ENCODE measurements around the gene FUT9.

Gene FUT9

DNA sequence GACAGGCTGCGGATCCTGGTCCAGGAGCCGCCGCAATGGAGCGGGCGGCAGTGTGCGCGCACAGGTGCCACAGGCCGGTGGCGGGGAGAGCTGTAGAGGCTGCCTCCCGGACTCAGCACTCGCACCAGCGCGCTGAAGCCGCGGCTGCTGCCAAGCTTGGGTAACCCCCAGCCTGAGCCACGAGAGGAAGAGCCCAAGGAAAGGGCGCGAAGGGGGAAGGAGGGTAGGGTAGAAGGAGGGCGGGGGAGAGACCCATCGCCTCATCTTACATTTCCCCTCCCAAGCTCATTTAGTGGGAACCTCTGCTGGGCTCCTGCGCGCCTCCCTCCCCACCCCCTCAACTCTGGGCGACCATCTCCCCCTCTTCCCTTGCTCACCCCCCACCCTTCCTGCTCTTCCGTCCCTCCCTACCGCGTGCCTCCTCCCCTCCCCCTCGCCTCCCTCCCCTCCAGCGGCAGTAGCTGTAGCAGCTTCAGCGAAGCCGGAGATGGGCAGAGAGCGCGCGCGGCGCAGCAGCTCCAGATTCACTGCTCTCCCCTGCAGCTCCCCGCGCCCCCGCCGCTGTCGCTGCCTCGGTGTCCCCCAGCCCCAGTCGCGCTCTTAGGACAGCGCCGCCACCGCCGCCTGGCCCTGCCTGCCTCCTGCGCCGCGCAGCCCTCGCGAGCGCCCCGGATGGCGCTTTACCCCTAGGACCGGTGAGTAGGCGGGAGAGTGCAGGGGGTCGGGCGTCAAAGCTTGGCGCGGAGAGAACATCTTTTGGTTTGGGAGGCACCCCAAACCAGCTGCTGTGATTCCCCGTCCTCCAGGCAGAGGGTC is at the start of gene FUT9:
Gene FUT9, plus strand, starts transcription at position 457 of the 816 bp plus-strand sequence. CDS start 187,182 bp downstream, outside the sequence.
- no peak for DNase-seq

DNA sequence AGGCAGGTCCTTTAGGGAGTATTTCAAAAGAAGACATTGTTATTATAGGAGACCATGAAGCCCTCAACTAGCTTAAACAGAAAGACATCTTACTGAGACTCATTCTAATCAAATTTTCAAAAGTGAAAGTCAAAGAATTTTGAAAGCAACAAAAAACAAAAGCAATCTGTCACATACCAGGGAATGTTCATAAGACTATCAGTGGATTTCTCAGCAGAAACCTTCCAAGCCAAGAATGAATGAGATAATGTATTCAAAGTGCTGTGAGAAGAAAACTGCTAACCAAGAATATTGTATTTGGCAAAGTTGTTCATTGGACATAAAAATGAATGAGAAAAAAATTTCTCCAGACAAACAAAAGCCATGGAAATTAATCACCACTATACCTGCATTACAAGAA is 48.2 kb upstream of the FUT9 start:
- DNase-seq: no peak

DNA sequence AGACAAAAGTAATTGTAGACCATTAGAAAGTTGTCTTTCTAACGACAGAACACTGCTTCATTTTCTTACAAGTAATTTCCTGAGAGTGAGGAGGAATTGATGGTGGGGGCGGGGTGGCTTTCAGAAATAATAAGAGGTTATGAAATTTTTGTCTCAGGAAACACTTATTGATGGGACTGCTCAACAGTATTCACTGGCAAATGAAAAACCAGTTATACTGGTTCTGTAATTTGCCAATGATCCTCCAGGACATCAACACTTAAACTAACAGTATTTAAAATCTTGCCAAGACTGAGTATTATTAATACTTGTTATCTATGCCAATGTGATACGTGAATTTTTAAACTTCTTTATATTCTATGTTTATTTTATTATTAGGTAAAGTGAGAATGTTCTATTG is 41.8 kb upstream of the FUT9 start:
- no peak for DNase-seq

DNA sequence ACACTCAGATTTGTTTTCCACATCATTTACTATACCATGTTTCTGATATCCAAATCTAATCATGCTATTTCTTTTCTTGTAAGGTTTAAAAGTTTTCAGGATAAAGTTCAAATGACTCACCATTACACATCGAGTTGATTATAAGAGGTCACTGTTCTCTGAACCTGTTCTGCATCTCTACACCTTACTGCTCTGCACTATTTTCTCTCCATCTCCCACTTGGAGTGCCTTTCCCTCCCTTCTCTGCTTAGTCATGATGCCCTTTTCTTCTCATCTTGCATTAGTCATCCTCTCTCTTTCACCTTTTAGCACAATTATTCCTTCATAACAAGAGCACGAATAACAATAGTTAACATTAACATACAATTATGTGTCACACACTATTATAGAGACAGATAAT is 37.5 kb upstream of the FUT9 start:
- DNase-seq: no peak

DNA sequence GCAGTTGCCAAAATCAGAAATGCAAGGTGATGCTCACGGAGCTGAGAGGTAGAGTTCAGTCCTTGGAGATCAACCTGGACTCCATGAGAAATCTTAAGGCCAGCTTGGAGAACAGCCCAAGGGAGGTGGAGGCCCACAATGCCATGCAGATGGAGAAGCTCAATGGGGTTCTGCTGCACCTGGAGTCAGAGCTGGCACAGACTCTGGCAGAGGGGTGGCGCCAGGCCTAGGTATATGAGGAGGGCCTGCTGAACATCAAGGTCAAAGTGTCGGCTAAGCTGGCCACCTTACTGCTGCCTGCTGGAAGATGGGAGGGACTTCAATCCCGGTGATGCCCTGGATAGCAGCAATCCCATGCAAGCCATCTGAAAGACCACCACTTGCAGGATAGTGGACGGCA is 23.9 kb upstream of the FUT9 start:
- no peak for DNase-seq

DNA sequence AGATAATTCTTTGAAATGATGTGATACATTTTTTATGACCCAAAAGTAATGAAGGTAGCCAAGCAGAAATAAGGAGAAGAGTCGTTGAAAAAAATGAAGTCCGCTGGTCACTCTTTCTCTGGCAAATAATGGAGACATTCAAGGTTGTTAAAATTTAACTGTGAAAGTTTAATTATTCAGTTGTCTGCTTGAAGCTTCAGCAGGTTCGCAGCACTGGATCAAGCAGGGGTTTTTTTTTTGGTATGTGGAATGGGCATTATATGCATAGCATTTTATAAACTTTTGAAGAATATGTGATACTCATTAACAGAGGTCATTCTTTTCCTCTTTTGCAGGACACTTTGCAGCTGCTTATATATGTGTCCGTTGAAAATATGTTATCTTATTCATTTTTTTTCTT is 21.6 kb upstream of the FUT9 start:
- no peak for DNase-seq

DNA sequence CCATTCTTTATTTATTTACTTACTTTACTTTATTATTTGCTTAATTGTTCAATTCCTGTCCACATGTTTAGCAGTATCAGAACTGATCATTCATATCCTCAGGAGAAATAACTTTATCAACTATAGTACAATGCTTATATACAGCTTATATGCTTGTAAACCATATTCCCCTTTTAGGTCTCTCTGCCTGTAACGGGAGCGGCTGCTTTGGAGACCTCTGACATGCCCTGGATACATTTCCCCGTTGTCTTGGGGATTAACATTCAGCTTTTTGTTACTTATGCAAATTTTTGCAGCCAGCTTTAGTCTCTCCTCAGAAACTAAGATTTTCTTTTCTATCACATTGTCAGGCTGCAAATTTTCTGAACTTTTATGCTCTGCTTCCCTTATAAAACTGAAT is 17.6 kb upstream of the FUT9 start:
- DNase-seq: no peak

DNA sequence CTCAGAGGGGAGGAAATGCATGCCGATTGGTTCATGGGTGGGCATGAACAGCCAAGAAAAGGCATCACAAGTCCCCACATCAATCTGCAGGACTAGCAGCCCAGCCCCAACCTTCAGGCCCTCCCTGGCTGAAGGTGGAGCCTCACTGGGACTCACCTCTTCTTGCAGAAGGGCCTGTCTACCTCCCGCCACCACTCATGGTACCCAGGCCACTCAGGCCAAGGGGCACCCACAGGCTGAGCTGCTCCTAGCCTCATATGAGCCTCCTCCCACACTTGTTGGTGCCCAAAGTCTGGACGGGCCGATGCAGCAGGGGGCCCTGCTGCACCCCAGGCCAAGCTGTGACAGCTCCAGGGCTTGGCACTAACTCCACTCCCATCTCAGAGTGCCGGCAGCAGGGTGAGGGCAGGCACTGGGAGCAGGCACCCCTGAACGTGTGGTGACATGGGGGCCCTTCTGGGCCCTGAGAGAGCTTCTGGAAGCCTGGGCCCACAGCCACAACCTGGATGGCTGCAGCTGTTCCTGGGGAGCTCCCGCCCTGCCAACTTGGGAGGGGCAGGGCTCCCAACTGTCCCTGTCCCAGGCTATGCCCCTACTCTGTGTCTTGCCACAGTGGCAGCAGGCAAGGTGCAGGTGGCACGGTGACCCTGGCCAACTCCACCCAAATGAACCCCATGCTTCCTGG is 13.7 kb upstream of the FUT9 start:
- no peak for DNase-seq

DNA sequence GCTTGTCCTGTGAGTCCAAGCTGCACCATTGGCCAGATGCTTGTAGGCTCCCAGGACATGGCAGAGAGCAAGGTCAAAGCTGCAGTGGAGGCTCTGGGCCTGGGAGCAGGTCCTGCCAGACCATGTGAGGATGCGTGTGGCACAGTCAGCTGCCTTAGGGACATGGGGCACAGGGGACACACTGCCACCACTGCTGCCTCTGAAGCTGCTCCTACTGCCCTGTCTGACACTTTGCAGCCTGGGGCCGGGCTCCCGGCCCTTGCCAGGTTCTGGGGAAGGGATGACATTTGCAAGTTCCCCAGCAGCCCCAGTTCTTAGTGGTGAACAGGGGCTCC is 13.2 kb upstream of the FUT9 start:
- DNase-seq: no peak

DNA sequence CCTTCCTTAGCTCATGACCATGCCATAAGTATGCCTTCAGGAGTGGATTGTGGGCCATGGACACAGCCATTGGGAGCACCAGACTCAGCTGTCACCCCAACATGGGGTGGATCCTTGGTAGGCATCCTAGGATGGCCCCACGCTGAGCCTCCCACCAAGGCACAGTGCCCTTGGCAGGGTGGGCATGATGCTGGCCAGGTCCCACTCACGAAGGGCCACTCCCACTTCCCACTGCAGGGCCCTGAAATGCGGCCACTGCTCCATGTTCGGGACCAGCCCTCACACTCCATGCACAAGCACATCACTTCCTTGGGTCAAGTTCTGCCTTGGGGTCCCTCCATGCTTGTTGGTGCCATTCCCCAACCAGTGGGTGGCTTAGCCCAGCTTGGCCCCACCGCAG is 12.9 kb upstream of the FUT9 start:
- no peak for DNase-seq

DNA sequence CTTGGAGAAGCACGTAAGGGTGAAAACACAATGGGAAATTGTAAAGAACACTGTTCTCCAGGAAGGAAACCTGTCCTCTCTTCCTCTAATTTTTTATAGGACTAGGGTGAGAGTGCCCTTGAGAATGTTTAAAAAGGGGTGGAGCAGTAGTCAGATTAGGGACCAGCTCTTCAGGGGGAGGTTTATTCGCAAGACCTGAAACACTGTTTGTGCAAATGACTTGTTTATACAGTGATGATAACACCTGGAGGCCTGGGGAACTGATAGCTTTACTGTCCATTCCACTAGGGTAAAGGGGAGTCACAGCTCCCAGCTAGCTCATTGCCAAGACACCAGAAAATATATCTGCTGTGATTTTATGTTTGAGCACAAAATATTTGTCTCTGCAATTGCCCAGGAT is 8.1 kb upstream of the FUT9 start:
- DNase-seq: no peak

DNA sequence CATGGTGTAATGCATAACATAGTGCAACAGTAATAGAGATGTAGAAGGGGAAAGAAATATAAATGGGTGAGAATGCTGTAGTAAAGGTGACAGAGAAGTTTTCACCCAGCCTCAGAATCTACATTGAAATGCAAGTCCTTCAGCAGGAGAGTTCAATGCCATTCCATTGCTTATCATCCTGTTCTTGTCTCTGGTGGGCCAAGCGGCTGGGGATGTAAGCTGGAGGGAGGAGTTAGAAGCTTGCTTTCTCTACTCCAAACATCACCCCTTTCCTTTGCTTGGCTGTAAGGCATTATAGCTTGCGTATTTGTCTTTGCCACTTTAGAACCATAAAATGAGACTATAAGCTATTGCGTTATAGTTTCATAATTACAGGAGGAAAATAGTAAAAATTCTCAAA is 2.2 kb upstream of the FUT9 start:
- no peak for DNase-seq

DNA sequence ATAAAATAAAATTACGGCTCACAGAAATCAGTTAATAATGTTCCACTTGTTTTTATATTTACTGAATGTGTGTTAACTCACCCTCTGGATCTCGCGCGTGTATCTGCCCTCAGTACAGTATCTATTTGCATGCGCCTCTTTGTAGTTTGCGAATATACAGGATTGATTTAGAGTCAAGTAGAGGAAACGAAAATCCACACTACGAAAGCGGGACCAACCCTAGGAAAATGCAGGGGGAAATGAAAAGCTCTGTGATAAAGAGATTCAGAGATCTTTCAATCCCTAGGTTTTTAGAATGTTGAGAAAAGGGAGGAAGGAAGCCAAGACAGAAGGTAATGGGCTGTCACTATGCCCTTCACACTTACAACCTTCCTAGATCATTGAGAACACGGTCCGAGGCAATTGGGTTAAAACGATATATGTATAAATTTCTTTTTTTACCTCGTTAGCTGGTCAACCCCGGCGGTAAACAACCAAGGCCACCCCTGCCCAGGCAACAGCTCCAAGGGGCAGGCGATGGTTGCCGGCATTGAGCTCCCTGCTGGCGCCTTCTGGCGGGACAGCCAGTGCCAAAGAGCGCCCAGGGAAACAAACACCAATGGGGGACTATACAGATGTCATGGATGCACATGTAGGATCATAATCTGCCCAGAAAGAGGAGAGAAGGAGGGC is 792 bp upstream of the FUT9 start:
- DNase-seq: no peak

DNA sequence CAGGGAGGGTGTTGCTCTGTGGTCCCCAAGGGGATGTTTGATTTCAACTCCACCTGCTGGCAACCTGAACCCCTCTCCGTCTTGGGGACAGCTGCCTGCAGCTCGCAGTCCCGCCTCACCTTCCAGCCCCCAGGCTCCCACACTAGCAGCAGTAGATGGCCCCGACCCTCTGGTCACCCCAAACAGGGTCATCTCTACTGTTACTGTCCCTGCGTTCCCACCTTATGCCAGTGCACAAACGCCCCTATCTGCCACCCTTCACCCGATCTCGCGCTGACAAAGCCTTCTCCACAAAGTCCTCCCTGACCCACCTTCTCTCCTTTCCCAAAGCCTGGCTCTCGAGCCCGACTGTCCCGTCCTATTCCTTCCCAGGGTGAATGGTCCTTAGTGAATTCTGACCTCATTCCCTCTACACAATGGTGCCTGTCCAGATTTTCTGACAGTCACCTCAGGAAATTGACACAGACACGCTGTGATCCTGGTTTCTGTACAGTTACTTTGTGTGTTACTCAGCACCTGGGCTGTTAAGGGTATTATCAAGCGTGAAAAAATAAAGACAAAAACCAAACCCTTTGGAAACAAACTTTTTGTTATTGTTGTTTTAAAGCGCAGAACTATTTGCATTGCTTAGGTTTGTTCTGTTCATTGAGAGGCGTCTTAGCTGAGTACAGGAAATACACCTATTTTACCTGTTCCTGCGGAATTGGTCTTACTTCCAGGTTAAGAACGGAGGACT is 728 bp downstream of the FUT9 start:
- DNase-seq: no peak

DNA sequence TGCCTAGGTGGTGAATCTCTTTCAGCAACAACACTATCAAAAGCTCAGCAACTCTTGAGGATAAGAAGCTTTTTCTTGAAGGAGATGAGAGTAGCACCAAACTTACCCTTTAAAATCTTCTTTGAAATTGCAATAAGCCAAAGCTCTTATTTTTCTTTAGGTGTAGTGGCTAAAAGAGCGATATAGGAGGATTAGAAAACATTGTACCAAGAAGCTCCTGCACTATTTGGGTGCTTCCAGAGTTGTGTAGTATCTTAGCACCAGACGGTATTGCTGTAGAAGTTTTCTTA is 1.2 kb downstream of the FUT9 start:
- DNase-seq: no peak

DNA sequence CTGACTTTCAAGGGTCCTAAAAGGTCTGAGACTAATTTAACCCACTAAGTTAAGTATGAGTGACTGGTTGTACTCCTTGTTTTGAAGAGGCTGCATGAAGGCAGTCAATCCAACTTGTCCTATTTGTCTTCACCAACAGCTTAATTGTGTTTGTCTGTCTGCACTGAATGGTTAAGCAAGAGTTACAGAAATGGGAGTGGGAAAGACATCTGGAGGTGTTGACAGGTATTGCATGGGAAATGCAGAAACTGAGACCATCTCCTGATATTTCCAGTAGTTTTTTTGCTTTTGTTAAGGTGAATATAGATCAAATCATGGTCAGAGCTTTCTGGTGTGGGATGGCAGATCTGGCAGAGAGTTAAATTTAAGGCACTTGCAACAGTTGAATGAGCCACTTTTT is 6.5 kb downstream of the FUT9 start:
- no peak for DNase-seq

DNA sequence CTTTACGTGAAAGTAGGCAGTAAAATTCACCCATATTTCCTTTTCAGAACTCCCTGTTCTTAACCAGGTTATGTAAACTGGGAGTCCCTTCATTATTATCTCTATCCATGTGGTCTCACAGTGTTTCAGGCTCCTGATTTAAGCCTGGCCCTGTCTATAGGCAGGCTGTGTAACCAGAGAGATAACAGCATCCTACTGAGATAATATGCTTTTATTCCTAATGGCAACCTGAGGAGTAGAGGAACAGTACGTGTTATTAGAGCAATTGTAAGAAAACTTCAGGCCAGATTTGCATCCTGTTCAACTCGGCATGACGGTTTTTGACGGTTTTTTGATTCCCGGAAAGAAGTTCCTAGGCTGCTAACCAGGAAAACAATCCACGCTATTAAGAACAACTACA is 16.9 kb downstream of the FUT9 start:
- DNase-seq: no peak

DNA sequence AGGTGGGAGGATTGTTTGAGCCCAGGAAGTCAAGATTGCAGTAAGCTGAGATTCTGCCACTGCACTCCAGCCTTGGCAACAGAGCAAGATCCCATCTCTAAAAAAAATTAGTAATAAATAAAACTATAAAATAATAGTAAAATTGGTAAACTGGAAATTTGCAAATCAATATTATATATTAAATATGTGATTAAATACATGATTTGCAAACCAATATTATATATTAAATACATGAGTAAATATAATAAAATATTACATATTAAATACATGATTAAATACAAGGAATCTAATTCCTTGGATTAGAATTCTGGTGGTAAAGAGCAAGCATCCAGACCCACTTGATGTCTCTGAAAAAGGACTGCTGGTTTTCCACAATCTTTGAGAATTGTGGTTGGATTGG is 35.8 kb downstream of the FUT9 start:
- no peak for DNase-seq

DNA sequence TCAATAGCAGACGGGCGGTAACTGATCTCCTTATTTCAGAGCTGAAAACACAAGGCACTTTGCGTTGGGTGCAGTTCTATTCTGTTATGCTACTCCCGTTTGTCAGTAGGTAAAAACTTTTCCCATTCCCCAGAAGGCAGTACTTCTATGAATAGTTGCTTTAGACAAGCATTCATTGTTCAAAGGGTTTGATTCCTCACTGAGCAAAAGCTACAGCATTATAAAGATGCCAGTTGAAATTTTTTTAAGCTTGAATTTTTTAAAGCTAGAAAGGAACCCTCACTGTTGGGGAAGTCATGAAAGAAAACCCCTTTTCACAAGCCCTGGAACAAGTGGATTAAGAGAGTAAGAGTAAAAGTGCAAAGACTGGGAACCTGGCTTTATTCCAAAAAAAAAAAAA is 42.3 kb downstream of the FUT9 start:
- no peak for DNase-seq

DNA sequence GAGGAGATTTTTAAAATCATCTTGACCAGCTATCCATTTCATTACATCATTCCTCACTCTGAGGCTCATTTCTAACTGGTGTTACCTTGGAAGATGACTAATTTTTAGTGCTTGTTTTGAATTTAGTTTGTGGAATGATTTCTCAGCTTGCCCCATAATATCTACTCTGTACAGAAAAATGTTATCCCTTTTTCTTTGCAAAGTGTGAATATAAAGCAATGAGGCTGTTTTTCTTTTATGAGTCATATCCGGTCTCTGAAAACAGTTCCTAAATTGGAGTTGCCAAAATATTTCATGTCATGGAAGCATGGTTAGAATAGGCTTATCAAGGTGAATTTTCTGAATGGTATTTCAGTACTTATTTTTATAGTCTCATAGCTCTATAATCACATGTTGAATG is 43.8 kb downstream of the FUT9 start:
- DNase-seq: no peak

DNA sequence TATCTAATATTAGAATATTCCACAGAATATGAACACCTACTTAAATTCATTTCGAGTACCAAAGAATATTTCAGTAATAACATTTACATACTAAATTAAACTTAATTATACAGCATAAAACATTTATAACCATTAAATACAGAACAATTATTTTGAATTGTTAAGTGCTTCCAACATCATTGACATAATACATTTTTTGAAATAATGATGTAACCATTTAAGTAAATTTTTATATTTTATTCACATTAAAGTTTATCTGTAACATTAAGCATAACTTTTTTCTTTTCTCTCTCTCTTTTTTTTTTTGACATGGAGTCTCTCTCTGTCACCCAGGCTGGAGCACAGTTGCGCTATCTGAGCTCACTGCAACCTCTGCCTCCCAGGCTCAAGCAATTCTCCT is 44.5 kb downstream of the FUT9 start:
- no peak for DNase-seq

DNA sequence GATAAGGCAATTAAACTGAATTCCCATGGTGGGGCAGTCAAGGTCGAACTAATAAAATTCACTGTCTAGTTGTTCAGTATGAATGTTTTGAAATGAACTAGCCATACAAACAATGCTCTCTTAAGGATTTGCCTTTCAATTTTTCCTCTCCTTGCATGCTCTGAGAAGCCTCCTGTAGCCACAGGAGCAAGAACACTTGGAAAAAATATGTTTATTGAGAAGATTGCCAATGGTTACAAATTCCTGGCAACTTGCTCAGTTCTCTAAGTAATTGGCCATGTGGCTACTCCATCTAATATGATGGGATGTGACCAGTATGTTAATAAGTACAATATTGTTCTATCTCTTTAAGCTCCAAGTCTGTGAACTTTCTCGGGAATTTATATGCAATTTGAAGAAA is 49.4 kb downstream of the FUT9 start:
- DNase-seq: no peak

DNA sequence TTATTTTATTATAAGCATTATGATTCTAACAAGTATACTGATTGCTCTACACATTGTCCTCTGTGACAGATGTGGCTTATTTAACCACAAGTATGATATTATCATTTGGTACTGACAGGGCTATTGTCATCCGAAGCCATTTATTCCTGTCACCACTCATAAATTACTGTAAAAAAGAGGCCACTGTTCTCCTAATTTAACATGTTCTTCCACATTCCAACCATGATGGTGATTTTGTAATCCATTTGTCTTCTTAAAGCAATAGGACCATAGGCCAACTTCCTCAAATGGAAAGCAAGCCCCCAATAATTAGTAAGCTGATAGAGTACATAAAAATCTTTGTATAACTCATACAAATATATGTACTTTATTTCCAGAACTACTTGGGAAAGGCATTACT is 50.6 kb downstream of the FUT9 start:
- DNase-seq: no peak

DNA sequence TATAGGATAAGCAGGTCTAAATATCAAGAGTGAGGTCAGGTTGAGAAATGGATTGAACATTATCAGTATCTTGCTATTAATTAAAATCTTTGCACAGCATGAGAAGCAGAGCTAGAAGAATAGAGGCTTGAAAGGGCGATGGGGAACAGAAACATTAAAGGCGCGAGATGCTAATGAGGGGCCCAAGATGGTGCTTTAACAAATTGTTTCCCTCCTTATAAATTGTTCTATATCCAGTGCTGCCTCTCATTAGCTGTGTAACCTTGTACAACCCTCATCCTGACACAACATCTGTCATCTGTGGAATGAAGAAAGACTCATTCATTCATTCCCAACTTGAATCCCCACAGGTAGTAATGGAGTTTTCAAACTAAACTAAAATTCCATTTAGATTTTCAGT is 57.8 kb downstream of the FUT9 start:
- DNase-seq: no peak

Data from stimulated activated CD8-positive, alpha-beta memory T cell treated with anti-CD3 and anti-CD28 coated beads, Interleukin-4, amount 100 ng/mL, for 48 hours (primary cell).